ENCODE data around the gene CFLAR.

CFLAR gene

DNA sequence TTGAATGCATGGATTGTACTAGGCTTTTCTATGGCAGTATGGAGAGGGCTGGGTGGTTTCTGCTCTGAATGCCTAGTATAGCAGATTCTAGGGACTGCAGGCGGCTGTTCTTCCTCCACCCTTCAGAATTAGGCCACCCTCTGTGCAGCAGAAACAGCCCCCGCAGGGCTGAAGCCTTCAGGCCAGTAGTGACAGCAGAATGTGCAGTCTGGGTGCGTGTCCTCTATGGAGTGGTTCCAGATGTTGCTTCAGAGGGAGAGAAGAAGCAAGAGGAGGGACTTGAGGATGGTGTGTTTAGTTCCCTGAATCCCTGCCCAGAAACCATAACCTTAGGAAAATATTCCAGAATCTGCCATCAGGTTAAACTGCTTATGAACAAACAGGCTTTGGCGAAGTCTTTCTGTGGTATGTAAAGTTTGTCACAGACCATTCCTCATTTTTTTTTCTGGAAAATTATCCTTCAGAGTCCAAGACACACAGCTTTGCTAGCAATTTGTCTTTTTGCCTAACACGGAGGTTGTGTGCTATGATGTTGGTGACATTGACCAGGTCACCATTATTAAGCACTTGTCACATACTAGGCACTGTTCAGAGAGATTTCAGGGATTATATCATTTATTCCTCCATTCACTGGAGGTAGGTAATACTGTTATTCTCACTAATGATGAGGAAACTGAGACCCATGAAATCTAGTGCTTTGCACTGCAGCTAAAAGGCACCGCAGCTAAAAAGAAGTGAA, 88.1 kb downstream of the CFLAR start:
- no peak overlapping the region for H3K27ac ChIP-seq (ENCODE audit: low read depth, low read length)
- 75% methylated on average over 5 of the region's 6 CpGs for WGBS
- no peaks in the 10 kb centered on the region for H3K27me3 ChIP-seq (ENCODE audit: insufficient read depth, low read length)
- H3K9me3 ChIP-seq (ENCODE audit: insufficient read depth, low read depth, low read length), result no peaks in the 10 kb centered on the region
- H3K9ac ChIP-seq (ENCODE audit: low read depth, low read length), result no peak overlapping the region
- no peak overlapping the region for H3K4me3 ChIP-seq (ENCODE audit: low read length)
- H3K4me1 ChIP-seq (ENCODE audit: insufficient read depth, low read length), result no peaks in the 10 kb centered on the region
- H3K36me3 ChIP-seq (ENCODE audit: insufficient read depth, low read length), result no peaks in the 10 kb centered on the region

DNA sequence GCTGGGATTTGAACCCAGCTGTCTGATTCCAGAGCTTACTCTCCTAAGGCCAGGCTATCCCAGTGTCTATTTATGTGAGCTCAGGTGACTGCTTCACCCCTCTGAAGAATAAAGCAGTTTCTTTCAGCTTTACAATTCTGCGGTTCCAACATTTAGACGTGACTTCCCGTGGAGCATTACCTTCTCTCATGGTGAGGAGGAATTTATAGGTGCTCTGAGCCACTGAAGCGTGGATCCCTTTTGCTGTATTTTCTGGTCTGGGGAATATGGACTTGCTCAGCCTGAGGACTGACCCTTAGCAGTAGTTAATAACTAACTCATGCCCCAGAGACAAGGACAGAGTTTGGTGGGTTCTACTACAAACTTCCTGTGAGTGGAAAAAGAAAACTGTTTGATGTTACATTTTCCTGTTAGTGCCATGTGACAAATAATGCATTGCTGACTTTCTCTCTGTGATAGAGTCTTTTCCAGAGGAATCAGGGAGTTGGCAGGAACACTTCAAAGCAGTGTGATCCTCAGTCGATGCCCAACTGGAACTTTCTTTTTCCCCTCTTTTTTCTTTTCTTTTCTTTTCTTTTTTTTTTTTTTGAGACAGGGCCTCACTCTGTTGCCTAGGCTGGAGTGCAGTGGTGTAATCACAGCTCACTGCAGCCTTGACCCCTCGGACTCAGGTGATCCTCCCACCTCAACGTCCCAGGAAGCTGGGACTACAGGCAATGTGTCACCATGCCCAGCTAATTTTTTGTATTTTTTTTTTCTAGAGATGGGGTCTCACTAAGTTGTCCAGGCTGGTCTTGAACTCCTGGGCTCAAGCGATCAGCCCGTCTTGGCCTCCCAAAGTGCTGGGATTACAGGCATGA, 88.9 kb downstream of the CFLAR start:
- Histone ChIP-seq H3K27ac (ENCODE audit: low read depth, low read length) (no peak overlapping the region), H3K27me3 (ENCODE audit: insufficient read depth, low read length) (no peaks in the 10 kb centered on the region), H3K9ac (ENCODE audit: low read depth, low read length) (no peak overlapping the region), H3K36me3 (ENCODE audit: insufficient read depth, low read length) (no peaks in the 10 kb centered on the region), H3K4me3 (ENCODE audit: low read length) (no peak overlapping the region), H3K9me3 (ENCODE audit: insufficient read depth, low read depth, low read length) (no peaks in the 10 kb centered on the region), H3K4me1 (ENCODE audit: insufficient read depth, low read length) (no peaks in the 10 kb centered on the region)
- WGBS, result 92% methylated on average over 9 of the region's 9 CpGs

DNA sequence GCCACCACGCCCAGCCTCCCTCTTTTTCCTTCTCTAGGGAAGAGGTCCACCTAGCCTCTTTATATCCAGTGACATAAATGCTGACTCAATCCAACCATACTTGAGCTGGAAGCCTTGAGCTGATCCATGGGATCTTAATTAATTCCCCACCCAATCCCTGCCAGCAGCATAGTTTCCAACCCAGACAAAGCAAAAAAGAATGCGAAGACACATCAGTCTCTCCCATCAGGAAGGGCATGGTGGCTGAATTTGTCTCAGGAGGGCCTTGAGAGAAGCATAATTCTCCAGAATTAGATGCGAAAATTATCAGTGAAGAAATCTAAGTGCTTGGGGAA, 89.5 kb downstream of the CFLAR start:
- 92% methylated on average over 3 of the region's 3 CpGs for WGBS
- Histone ChIP-seq H3K4me3 (ENCODE audit: low read length) (no peak overlapping the region), H3K27ac (ENCODE audit: low read depth, low read length) (no peak overlapping the region), H3K9me3 (ENCODE audit: insufficient read depth, low read depth, low read length) (no peaks in the 10 kb centered on the region), H3K27me3 (ENCODE audit: insufficient read depth, low read length) (no peaks in the 10 kb centered on the region), H3K9ac (ENCODE audit: low read depth, low read length) (no peak overlapping the region), H3K36me3 (ENCODE audit: insufficient read depth, low read length) (no peaks in the 10 kb centered on the region), H3K4me1 (ENCODE audit: insufficient read depth, low read length) (no peaks in the 10 kb centered on the region)

DNA sequence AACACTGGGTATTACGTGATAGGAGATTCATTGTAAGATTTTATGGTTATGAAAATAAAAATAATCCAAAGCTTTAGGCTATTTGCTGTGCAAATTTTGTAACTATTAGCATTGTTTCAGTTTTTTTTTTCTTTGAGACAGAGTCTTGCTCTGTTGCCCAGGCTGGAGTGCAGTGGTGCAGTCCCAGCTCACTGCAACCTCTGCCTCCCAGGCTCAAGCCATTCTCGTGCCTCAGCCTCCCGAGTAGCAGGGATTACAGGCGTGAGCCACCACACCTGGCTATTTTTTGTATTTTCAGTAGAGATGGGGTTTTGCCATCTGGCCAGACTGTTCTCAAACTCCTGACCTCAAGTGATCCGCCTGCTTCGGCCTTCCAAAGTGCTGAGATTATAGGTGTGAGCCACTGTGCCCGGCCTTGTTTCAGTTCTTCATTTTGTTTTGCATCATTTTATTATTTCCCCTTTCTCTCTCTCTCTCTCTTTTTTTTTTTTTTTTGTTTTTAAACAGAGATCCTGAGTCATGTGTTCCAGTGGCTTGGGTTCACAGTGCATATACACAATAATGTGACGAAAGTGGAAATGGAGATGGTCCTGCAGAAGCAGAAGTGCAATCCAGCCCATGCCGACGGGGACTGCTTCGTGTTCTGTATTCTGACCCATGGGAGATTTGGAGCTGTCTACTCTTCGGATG, 92.7 kb downstream of the CFLAR start:
- Histone ChIP-seq H3K36me3 (ENCODE audit: insufficient read depth, low read length) (no peaks in the 10 kb centered on the region), H3K9ac (ENCODE audit: low read depth, low read length) (no peak overlapping the region), H3K27ac (ENCODE audit: low read depth, low read length) (no peak overlapping the region), H3K27me3 (ENCODE audit: insufficient read depth, low read length) (no peaks in the 10 kb centered on the region), H3K4me3 (ENCODE audit: low read length) (no peak overlapping the region), H3K4me1 (ENCODE audit: insufficient read depth, low read length) (no peaks in the 10 kb centered on the region), H3K9me3 (ENCODE audit: insufficient read depth, low read depth, low read length) (no peaks in the 10 kb centered on the region)
- WGBS, result 96% methylated on average over 12 of the region's 12 CpGs

DNA sequence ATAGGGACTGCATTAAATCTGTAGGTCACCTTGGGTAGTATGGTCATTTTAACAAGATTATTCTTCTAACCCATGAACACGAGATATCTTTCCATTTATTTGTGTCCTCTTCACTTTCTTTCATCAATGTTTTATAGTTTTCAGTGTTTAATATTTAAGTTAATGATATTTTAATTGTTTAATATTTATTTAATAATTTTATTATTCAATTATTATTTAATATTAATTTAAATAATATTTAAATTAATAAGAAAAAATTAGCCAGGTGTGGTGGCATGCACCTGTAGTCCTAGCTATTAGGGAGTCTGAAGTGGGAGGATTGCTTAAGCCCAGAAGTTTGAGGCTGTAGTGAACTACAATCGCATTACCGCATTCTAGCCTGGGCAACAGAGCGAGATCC, 100.0 kb downstream of the CFLAR start:
- 94% methylated on average over 3 of the region's 4 CpGs for WGBS
- Histone ChIP-seq H3K4me1 (ENCODE audit: insufficient read depth, low read length) (peaks cover 14% of the 10 kb centered on the region), H3K36me3 (ENCODE audit: insufficient read depth, low read length) (no peaks in the 10 kb centered on the region), H3K27ac (ENCODE audit: low read depth, low read length) (no peak overlapping the region), H3K4me3 (ENCODE audit: low read length) (no peak overlapping the region), H3K27me3 (ENCODE audit: insufficient read depth, low read length) (no peaks in the 10 kb centered on the region), H3K9me3 (ENCODE audit: insufficient read depth, low read depth, low read length) (no peaks in the 10 kb centered on the region; the same call in 1 of the 2 replicates), H3K9ac (ENCODE audit: low read depth, low read length) (no peak overlapping the region)

DNA sequence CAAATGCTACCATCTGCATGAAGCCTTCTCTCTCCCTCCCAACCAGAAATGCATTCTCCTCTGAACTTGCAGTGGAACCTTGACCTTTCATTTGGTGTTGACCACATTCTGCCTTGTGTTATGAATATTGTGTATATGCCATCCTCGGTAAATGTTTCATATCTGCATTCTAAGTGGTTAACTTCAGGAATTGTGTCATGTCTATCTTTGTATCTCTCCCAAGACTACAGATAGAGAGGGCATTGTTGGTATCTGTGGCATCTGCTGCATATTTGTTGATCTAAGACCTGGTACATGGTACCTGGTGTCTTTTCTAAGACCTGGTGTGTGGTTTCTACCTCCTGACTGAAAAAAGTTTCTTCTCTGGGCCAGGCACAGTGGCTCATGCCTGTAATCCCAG, 101.0 kb downstream of the CFLAR start:
- Histone ChIP-seq H3K27ac (ENCODE audit: low read depth, low read length) (no peak overlapping the region), H3K4me3 (ENCODE audit: low read length) (no peak overlapping the region), H3K27me3 (ENCODE audit: insufficient read depth, low read length) (no peaks in the 10 kb centered on the region), H3K36me3 (ENCODE audit: insufficient read depth, low read length) (no peaks in the 10 kb centered on the region), H3K9ac (ENCODE audit: low read depth, low read length) (no peak overlapping the region), H3K4me1 (ENCODE audit: insufficient read depth, low read length) (peaks cover 14% of the 10 kb centered on the region), H3K9me3 (ENCODE audit: insufficient read depth, low read depth, low read length) (no peaks in the 10 kb centered on the region; the same call in 1 of the 2 replicates)
- WGBS, result 90% methylated on average over 1 of the region's 1 CpG

DNA sequence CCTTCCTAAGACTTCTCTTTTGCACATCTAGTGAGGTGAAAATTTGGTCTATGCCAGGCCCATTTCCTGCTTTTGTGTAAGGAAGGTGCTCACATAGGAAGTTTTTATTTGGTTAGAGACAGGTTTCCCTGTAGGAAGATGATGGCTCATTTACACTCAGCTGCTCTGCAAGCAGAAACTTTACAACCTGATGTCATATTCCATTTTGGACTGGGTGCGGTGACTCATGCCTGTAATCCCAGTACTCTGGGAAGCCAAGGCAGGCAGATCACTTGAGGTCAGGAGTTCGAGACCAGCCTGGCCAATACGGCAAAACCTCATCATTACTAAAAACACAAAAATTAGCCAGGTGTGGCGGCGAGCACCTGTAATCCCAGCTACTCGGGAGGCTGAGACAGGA, 102.8 kb downstream of the CFLAR start:
- Histone ChIP-seq H3K9ac (ENCODE audit: low read depth, low read length) (no peak overlapping the region), H3K9me3 (ENCODE audit: insufficient read depth, low read depth, low read length) (no peaks in the 10 kb centered on the region; the same call in 1 of the 2 replicates), H3K27me3 (ENCODE audit: insufficient read depth, low read length) (no peaks in the 10 kb centered on the region), H3K4me1 (ENCODE audit: insufficient read depth, low read length) (peaks cover 14% of the 10 kb centered on the region), H3K36me3 (ENCODE audit: insufficient read depth, low read length) (no peaks in the 10 kb centered on the region), H3K4me3 (ENCODE audit: low read length) (no peak overlapping the region), H3K27ac (ENCODE audit: low read depth, low read length) (no peak overlapping the region)
- 94% methylated on average over 6 of the region's 6 CpGs for WGBS

DNA sequence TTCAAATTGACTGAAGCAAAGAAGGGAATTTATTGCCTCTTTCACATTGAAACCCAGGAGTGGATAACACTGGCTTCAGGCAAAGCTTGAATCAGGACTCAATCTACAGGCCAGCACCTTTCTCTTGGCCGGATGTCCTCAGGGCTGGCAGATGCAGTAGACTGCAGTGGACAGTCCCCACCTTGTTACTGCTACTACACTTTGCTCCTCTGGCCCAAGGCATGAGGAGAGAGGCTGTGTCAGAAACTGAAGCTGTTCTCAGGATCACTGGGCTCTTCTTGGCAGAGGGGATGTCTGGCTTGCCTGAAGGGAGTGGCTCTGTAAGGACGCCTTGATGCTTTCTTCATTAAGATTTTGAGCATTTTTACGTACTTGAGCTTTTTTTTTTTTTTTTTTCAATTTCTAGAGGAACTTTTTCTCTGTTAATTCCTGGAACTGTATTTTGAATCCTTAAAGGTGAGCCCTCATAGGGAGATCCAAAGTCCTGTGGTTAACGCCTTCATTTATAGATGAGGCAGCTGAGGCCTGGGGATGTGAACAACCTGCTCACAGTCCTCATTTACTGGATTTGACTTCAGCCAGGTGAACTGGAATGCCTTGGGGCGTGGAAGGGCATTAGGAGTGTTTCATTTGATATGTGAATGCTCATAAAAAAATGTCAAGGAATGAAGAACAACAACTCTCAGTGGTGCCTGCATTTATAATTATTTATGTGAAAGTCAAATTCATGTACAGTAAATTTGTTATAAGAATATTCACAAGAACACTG, 103.5 kb downstream of the CFLAR start:
- H3K9me3 ChIP-seq (ENCODE audit: insufficient read depth, low read depth, low read length), result no peaks in the 10 kb centered on the region; the same call in 1 of the 2 replicates
- 90% methylated on average over 5 of the region's 5 CpGs for WGBS
- H3K27ac ChIP-seq (ENCODE audit: low read depth, low read length), result peak overlapping the region; percentile 60; the same call in 1 of the 2 replicates
- H3K9ac ChIP-seq (ENCODE audit: low read depth, low read length), result no peak overlapping the region
- no peaks in the 10 kb centered on the region for H3K27me3 ChIP-seq (ENCODE audit: insufficient read depth, low read length)
- H3K36me3 ChIP-seq (ENCODE audit: insufficient read depth, low read length), result no peaks in the 10 kb centered on the region
- H3K4me1 ChIP-seq (ENCODE audit: insufficient read depth, low read length), result peaks cover 14% of the 10 kb centered on the region
- H3K4me3 ChIP-seq (ENCODE audit: low read length), result no peak overlapping the region

DNA sequence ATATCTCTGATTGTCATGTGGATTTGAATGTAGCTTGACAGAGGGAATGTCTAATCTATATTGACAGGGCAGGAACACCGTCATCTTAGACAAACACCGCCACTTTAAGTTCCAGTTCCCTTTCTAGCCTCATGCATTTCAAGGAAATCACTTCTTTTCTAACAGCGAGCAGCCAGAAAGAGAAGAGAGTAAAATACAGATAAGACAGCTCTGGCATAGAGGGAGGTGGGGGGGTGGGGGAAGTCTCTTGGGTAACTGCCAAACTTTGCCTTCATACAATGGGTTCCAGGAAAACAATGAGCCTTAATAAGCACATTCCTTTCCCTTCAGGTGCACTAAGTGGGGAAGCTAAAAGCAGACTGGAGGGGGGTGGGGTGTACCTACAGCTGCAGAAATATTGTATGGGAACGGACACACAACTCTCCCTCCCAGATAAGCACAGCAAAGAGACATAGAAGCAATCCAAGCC, 104.2 kb downstream of the CFLAR start:
- Histone ChIP-seq H3K9ac (ENCODE audit: low read depth, low read length) (no peak overlapping the region), H3K4me3 (ENCODE audit: low read length) (no peak overlapping the region), H3K27me3 (ENCODE audit: insufficient read depth, low read length) (no peaks in the 10 kb centered on the region), H3K27ac (ENCODE audit: low read depth, low read length) (peak overlapping the region; percentile 60; the same call in 1 of the 2 replicates), H3K36me3 (ENCODE audit: insufficient read depth, low read length) (no peaks in the 10 kb centered on the region), H3K4me1 (ENCODE audit: insufficient read depth, low read length) (peaks cover 14% of the 10 kb centered on the region), H3K9me3 (ENCODE audit: insufficient read depth, low read depth, low read length) (no peaks in the 10 kb centered on the region; the same call in 1 of the 2 replicates)
- WGBS, result 50% methylated on average over 1 of the region's 4 CpGs

DNA sequence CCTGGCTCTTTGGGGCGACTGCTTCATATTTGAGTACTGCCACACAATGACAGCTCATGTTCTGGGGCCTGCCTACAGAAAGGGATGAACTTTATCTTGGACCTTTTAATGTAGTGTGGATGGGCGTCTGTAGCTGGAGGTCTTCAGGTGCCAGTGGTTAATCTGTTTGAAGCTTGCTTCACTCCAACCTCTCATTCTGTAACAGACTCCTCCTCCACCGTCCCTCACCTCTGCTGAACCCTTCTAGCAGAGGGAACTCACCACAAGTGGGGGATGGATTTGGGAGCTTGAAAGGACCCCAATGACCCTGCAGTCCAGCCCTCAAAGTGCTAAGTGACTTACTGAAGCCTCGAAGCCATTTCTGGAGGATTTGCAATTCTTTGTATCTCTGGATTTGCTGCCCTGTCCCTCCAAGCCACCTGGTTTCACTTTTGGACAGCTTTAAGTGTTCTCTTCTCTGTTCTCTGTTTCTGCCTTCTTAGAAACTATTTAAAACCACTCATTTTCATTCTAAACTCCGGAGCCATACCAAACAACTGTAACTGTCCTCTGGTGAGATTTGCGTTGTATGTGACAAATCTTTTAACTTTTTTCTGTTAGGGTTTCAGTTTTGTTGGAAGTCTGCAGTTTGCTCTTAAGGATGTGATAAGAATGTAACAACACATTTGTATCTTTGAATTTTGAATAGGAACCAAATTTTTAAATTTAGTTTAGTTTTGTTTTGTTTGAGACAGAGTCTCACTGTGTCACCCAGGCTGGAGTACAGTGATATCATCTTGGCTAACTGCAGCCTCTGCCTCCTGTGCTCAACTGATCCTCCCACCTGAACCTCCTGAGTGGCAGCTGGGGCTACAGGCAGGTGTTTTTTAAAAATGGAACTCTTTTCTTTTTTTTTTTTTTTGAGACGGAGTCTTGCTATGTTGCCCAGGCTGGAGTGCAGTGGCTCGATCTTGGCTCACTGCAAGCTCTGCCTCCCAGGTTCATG, 107.4 kb downstream of the CFLAR start:
- Histone ChIP-seq H3K9ac (ENCODE audit: low read depth, low read length) (no peak overlapping the region), H3K36me3 (ENCODE audit: insufficient read depth, low read length) (no peaks in the 10 kb centered on the region), H3K4me3 (ENCODE audit: low read length) (no peak overlapping the region), H3K27me3 (ENCODE audit: insufficient read depth, low read length) (no peaks in the 10 kb centered on the region), H3K27ac (ENCODE audit: low read depth, low read length) (no peak overlapping the region), H3K4me1 (ENCODE audit: insufficient read depth, low read length) (peaks cover 14% of the 10 kb centered on the region), H3K9me3 (ENCODE audit: insufficient read depth, low read depth, low read length) (no peaks in the 10 kb centered on the region; the same call in 1 of the 2 replicates)
- WGBS, result 92% methylated on average over 7 of the region's 8 CpGs

Measured in HUES64 (cell line).